Kidney epithelial cell (primary cell): Measurements from ENCODE around the gene PPARGC1A. TPM values are rescaled to one million over a fixed set of nuclear protein-coding genes. Genes with fewer than 3 reads are reported as not detected.

Source experiments
- DNase-seq: peaks from one replicate; pipeline ENCODE4 v3.0.0-alpha.2; 2010; ENCODE audit warnings: low read depth
- H3K27me3 ChIP-seq: 2 replicates; pipeline ENCODE4 v1.6.0; 2011; ENCODE audit warnings: low read length; ENCODE audit not compliant: control insufficient read depth, insufficient read depth
- H3K36me3 ChIP-seq: 2 replicates; pipeline ENCODE4 v1.5.1; 2011; ENCODE audit warnings: low read length; ENCODE audit not compliant: control insufficient read depth, insufficient read depth
- H3K4me3 ChIP-seq: 2 replicates; pipeline ENCODE4 v1.5.1; 2011; ENCODE audit warnings: low read depth, mild to moderate bottlenecking, control low read depth, low read length
- total RNA-seq: library from RNA; depleted of rRNA; stranded (reverse); fragments of >200 nt; gene quantifications from 2 replicates; pipeline ENCODE4 v1.2.3, GENCODE V29; 2015
- TF ChIP-seq, protein P1 (sequence below): IDR thresholded peaks from 2 replicates; pipeline ENCODE4 v1.5.1; 2011; ENCODE audit warnings: mild to moderate bottlenecking, moderate library complexity, low read length, control low read depth, inconsistent platforms; ENCODE audit not compliant: insufficient read depth, poor library complexity, severe bottlenecking

Gene PPARGC1A
- total RNA-seq, 1 donor from 2014 or later: 3.3 TPM

DNA sequence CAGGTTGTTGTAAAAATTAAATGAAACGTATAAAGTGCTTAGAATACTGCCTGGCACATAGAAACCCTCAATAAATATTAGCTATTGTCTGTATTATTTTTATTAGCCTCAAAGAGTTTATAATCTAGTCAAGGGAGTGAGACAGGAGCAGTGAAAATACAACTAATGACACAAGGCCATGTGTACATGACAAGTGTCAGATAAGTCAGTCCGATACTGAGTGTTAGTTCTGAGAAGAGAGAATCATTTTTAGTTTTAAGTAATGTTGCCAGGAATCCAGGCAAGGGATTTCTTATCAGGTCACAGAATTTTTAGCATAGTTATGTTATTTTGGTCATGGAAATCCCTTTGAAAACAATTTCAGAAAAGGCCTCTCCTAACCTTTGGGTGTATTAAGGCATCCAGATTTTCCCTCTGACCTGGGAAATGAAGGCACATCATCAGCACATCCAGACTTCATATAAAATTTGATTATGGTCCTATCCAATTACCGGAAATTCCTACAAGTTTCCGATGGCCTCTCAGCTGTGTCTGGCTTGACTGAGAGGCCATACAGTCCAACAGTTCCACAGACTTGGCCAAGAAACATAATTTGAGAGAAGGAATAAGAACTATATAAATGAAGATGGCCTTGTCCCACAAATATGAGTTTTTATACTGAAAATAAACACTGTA, 35.7 kb downstream of the PPARGC1A start:
- Histone ChIP-seq H3K4me3 (no peak overlapping the region), H3K36me3 (no peaks in the 10 kb centered on the region), H3K27me3 (no peaks in the 10 kb centered on the region)
- no peak for DNase-seq
- TF ChIP-seq, protein P1, sequence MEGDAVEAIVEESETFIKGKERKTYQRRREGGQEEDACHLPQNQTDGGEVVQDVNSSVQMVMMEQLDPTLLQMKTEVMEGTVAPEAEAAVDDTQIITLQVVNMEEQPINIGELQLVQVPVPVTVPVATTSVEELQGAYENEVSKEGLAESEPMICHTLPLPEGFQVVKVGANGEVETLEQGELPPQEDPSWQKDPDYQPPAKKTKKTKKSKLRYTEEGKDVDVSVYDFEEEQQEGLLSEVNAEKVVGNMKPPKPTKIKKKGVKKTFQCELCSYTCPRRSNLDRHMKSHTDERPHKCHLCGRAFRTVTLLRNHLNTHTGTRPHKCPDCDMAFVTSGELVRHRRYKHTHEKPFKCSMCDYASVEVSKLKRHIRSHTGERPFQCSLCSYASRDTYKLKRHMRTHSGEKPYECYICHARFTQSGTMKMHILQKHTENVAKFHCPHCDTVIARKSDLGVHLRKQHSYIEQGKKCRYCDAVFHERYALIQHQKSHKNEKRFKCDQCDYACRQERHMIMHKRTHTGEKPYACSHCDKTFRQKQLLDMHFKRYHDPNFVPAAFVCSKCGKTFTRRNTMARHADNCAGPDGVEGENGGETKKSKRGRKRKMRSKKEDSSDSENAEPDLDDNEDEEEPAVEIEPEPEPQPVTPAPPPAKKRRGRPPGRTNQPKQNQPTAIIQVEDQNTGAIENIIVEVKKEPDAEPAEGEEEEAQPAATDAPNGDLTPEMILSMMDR: no peak

DNA sequence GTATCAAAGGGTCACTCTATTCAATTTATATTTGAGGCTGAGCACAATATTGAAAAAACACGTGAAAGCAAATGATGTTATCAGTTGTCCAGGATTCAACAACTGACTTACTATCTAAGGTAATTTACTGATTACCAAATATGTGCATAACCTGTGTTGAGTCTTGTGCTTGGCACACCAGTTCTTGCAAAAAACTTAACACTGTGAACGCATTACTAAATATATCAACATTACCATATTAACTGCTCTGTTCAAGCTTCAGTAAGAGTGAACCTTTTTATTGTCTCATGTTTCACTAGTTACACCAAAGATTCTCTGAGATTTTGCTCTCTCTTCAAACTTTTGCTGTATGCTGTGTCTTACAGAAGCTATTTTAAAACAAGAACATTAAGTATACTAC, 38.4 kb downstream of the PPARGC1A start:
- Histone ChIP-seq H3K27me3 (no peaks in the 10 kb centered on the region), H3K36me3 (no peaks in the 10 kb centered on the region), H3K4me3 (no peak overlapping the region)
- TF ChIP-seq, protein P1: no peak
- no peak for DNase-seq

DNA sequence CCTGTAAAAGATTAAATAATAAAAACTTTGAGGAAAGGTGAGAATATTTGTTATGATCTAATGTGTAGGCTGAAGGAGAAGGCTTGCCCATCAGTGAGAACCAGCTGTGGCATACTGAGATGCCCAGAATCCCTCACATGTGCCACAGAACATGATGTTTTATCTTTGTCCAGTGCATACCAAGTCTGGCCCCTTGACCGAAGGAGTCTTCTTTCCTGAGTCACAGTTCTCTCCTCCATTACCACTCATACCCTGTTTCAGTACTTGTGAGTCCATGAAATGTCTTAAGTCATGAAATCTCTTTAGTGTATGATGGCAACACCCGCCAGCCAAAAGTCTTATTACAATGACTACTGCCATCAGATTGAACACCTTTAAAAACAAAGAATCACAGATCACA, 42.7 kb downstream of the PPARGC1A start:
- H3K4me3 ChIP-seq: no peak overlapping the region
- TF ChIP-seq, protein P1: no peak
- H3K36me3 ChIP-seq: no peaks in the 10 kb centered on the region

DNA sequence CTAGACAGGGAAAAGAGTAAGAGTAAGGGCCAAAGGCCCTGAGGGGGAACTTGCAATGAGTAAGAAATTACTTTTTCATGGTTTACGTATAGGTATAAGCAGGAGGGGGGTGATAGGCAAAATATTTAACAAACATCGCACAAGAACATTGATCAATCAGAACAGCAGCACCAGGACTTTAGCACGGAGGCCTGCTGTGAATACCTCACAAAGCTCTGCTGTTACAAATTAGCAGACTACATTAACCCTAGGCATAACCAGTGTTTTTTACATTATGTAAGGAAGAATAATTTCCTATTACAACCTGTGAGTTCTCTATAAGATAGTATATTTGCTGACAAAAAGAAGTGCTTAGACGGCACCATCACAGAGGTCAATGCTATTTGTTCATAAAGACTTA, 44.9 kb downstream of the PPARGC1A start:
- Histone ChIP-seq H3K36me3 (no peaks in the 10 kb centered on the region), H3K27me3 (no peaks in the 10 kb centered on the region), H3K4me3 (no peak overlapping the region)
- DNase-seq: no peak
- TF ChIP-seq, protein P1: no peak

More for the DNA sequence above, 42.7 kb downstream of the PPARGC1A start:
- H3K27me3 ChIP-seq: no peaks in the 10 kb centered on the region
- no peak for DNase-seq

DNA sequence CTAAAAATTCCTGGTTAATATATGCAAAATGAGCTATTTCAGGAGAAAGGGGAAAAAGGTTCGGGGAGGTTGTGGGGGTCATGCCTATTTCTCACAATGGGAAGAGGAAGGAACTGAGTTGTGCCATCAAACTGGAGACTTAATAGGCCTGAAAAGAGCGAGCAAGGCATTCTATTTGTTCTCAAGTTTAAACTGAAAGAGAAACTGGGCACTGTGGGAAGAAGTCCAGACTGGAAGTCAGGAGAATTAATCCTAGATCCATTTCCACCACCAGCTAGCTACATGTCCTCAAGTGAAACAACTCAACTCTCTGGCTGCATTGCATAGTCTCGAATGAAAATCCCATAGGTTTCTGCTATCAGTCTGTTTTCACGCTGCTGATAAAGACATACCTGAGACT, 50.6 kb downstream of the PPARGC1A start:
- Histone ChIP-seq H3K4me3 (no peak overlapping the region), H3K27me3 (no peaks in the 10 kb centered on the region), H3K36me3 (no peaks in the 10 kb centered on the region)
- TF ChIP-seq, protein P1: no peak
- DNase-seq: no peak

DNA sequence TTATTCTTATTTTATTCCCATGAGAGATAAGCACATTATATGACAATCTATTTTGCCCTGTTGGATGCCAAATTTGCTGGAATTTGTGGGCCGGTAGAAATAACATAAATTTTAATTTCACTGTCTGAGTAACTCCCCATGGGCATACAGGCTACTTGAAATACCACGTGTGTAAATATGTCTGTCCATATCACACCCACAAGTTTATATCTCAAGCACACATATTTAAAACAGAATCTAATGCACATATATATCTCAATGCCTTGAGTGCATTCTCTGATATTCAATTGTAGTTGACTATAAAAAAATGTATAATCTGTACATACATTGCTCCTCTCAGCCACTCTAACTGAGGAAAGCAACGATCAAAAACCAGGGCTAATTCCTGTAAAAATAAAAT, 51.2 kb downstream of the PPARGC1A start:
- no peaks in the 10 kb centered on the region for H3K36me3 ChIP-seq
- TF ChIP-seq, protein P1: no peak
- no peak for DNase-seq
- no peaks in the 10 kb centered on the region for H3K27me3 ChIP-seq
- no peak overlapping the region for H3K4me3 ChIP-seq
